ENCODE results near the gene SLC9A2.

DNA sequence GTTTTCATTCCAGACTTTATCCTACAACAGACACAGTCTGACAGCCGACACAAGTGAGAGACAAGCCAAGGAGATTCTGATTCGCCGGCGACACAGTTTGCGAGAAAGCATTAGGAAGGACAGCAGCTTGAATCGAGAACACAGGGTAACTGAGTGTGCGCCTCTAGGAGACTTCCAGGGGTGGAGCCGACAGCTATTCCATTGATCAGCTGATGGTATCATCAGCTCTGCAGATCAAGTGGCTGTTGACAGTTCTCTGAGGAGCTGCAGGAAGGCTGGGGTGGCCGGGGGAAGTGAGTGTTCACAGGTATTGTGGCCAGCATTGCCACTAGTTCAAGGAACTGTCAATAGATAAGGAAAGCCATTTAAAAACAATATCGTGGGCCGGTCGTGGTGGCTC is 85.2 kb downstream of the SLC9A2 start:
- TF ChIP-seq, protein P1, sequence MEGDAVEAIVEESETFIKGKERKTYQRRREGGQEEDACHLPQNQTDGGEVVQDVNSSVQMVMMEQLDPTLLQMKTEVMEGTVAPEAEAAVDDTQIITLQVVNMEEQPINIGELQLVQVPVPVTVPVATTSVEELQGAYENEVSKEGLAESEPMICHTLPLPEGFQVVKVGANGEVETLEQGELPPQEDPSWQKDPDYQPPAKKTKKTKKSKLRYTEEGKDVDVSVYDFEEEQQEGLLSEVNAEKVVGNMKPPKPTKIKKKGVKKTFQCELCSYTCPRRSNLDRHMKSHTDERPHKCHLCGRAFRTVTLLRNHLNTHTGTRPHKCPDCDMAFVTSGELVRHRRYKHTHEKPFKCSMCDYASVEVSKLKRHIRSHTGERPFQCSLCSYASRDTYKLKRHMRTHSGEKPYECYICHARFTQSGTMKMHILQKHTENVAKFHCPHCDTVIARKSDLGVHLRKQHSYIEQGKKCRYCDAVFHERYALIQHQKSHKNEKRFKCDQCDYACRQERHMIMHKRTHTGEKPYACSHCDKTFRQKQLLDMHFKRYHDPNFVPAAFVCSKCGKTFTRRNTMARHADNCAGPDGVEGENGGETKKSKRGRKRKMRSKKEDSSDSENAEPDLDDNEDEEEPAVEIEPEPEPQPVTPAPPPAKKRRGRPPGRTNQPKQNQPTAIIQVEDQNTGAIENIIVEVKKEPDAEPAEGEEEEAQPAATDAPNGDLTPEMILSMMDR (IDR thresholded peaks at IDR 0.05) = no peak
- TF ChIP-seq ZFX (IDR thresholded peaks at IDR 0.05; ENCODE audit: borderline replicate concordance) = no peak

Measured in 22Rv1 (cell line).